NCI-H2196 treated with DMSO at 0.1 percent for 48 hours (cell line): ENCODE results near the gene PANK4.

Source experiments
- DNase-seq: peaks from one replicate; lab custom pipeline; 2025; ENCODE audit not compliant: unreplicated experiment; lab: John Stamatoyannopoulos, UW

Gene PANK4

GRCh38 chr1:2530513-2531361, 4.3 kb upstream of the PANK4 start:
- DNase-seq = peak; percentile 43

GRCh38 chr1:2529784-2530512, 3.6 kb upstream of the PANK4 start, which contains the start of gene HES5:
HES5 (minus strand) TSS chr1:2530263; CDS start chr1:2530164, 99 bp downstream.
- DNase-seq = no peak

GRCh38 chr1:2528966-2529783, 2.8 kb upstream of the PANK4 start:
- DNase-seq = no peak

- no peak for DNase-seq
Observed at GRCh38 chr1:2528611-2528965, 2.2 kb upstream of the PANK4 start.

- no peak for DNase-seq
Observed at GRCh38 chr1:2528016-2528415, 1.6 kb upstream of the PANK4 start.

- no peak for DNase-seq
Observed at GRCh38 chr1:2527556-2527860, 1.1 kb upstream of the PANK4 start.

GRCh38 chr1:2526824-2527555, 594 bp upstream of the PANK4 start:
- peak; percentile 61 for DNase-seq

GRCh38 chr1:2525572-2525919, 850 bp downstream of the PANK4 start:
- no peak for DNase-seq

GRCh38 chr1:2523891-2524609, 2.3 kb downstream of the PANK4 start:
- DNase-seq = no peak

- DNase-seq = no peak
Observed at GRCh38 chr1:2523191-2523890, 3.1 kb downstream of the PANK4 start.

GRCh38 chr1:2522230-2522629, 4.2 kb downstream of the PANK4 start:
- DNase-seq = no peak

- no peak for DNase-seq
Observed at GRCh38 chr1:2520806-2521205, 5.6 kb downstream of the PANK4 start.

GRCh38 chr1:2520206-2520605, 6.2 kb downstream of the PANK4 start:
- no peak for DNase-seq

- no peak for DNase-seq
Observed at GRCh38 chr1:2519729-2520128, 6.7 kb downstream of the PANK4 start.

- no peak for DNase-seq
Observed at GRCh38 chr1:2519029-2519685, 7.2 kb downstream of the PANK4 start.

GRCh38 chr1:2518528-2518927, 7.9 kb downstream of the PANK4 start:
- DNase-seq = no peak

GRCh38 chr1:2517966-2518365, 8.4 kb downstream of the PANK4 start:
- no peak for DNase-seq

- DNase-seq = no peak
Observed at GRCh38 chr1:2516946-2517345, 9.4 kb downstream of the PANK4 start.

- DNase-seq = no peak
Observed at GRCh38 chr1:2516124-2516523, 10.3 kb downstream of the PANK4 start.

GRCh38 chr1:2515763-2516080, 10.7 kb downstream of the PANK4 start:
- no peak for DNase-seq
